HG02759 (cell line): ENCODE data around the gene FPR3.
"Not testable (repeated sequence)": the region's sequence is repeated elsewhere in the genome, so short reads cannot be mapped to it uniquely, and the experiment has no call there.

Source experiments
- ATAC-seq: cut with Tn5 transposase; IDR thresholded peaks from one replicate; pipeline ENCODE4 v1.9.1; 2021; ENCODE audit warnings: mild to moderate bottlenecking, moderate library complexity; ENCODE audit not compliant: unreplicated experiment

Gene FPR3

DNA sequence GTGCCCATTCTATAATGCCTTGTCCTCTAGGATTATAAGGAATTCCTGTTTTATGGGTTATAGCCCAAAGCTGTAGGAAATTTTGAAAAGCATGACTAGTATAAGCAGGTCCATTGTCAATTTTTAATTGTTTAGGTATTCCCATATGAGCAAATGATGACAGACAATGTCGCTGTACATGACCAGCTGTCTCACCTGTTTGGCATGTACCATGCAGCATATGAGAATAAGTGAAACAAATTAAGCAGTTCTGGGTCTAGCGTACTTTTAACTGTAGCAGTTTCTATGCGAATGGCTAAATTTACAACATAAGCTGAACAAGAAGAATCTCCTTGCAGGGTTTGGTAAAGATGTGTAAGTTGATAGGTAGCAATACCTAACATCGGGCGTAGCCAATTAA is 11.6 kb downstream of the FPR3 start:
- not testable (repeated sequence) for ATAC-seq

DNA sequence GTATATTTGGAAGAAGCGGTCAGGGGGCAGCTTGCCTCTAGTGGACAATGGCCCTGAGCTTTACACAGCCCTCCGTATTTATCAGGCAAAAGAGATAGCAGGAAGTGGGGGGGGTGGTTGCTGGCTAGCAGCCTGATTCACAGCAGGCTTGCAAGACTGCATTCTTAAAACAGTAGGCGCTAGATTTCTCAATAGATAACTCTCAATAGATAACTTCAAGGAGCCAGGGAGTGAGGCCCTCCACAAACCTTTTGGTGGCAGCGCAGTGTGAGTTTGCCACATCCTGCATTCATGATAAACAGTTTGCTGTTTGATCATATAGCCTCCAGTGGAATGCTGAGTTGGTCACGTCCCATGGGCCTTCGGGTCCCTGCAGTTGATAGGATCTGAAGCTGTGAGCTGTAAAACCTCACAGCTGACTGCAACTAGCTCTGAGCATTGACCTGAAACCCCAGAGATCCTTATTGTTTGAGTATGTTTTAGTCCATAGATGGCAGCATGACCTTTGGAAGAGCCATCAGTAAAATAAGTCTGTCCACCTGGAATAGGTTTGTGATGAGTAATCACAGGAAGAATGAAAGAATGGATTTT is 12.2 kb downstream of the FPR3 start:
- ATAC-seq: no peak

DNA sequence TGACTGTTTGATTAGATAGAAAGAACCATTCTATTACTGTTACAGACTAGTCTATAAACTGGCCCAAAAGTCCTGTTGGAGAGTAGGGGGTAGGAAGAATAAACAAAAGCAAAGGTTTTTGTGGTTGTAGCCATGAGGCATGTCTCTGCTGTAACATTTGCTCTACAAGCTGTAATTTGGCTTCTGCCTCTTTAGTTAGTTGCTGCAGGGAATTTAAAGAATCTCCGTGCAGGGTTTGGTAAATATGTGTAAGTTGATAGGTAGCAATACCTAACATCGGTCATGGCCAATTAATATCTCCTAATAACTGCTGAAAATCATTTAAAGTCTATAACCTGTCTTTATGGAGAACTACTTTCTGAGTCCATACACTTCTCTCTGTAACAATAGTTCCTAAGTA is 13.0 kb downstream of the FPR3 start:
- no peak for ATAC-seq

DNA sequence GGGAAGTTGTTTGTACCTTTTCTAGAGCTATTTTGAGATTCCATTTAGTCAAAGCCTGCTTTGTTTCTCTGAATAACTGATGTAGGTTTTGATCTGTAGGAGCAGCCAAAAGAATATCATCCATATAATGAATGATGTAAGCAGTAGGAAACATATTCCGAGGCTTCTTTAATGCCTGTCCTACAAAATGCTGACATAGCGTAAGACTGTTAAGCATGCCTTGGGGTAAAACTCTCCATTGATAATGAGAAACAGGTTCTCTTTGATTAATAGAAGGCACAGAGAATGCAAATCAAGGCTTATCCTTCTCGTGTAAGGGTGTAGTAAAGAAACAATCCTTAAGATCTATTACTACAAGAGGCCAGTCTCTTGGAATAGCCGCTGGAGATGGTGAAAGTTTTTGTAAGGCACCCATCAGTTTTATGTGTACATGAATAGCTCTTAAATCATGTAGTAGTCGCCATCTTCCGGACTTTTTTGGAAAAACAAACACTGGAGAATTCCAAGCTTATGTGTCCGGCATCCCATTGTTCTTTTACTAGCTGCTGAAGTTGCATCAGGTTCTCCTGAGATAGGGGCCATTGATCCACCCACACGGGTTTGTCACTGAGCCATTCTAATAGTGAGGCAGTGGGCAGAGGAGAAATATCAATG is 13.5 kb downstream of the FPR3 start:
- no peak for ATAC-seq

DNA sequence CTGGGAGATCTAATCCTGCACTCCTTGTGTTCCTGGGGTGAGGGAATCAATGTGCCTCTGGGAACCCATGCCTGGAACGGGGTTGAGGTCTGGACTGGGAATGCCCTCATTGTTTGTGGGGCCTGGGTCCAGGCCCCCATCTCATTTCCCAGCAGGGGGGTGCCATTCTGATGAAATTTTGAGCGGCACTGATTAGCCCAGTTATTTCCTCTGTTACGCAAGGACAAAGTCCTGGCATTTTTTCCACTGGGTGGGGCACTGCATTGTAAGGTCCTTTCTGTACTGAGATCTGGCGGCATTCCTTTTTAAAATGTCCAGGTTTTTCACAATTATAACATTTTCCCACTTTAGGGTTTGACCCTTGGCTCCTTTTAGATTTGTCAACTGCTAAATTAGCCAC is 14.8 kb downstream of the FPR3 start:
- ATAC-seq: no peak

DNA sequence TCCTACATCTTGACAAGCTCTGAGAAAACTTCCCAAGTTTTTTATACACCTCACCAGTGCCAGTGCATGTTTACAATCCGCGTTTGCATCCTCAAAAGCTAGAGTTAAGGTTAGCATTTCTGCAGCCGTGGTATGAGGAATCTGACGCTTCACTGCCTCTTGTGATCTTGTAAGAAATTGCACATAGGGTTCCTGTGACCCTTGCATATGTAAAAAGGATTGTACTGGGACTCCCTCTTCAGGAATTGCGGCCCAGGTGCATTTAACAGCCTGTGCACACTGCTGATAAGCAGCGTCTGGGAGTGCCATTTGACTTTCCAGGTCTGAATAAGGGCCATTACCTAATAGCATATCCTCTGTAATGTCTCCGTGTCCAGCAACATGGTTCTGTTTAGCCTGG is 15.3 kb downstream of the FPR3 start:
- ATAC-seq: no peak

DNA sequence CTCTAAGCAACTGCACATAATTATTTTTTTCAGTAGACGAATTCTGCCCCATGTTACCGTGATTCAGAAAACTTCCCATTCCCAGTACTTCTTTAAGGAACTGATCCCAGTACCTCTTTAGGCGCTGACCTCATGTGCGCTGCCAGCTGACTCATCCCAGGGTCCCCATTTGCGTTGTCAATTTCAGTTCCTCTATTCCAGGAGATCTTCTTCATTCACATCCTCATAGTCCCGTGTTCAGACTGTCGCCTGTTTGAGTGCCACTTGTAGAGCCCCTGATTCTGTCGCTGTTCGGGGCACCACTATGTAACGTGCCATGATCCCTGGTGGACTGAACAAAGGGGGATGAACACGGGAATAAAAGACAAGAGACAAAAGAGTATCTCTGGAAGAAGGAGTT is 16.4 kb downstream of the FPR3 start:
- ATAC-seq: no peak

DNA sequence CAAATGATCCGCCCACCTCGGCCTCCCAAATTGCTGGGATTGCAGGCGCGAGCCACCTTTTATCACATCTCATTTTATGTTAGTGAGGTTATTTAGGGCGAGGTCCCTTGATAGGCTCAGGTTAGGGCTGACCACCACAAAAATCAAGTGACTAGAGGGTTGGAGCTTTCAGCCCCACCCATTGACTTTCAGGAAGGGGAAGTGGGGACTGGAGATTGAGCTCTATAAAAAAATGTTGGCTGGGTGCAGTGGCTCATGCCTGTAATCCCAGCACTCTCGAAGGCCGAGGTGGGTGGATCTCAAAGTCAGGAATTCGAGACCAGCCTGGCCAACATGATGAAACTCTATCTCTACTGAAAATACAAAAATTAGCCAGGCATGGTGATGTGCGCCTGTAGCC is 20.1 kb downstream of the FPR3 start:
- ATAC-seq: no peak

DNA sequence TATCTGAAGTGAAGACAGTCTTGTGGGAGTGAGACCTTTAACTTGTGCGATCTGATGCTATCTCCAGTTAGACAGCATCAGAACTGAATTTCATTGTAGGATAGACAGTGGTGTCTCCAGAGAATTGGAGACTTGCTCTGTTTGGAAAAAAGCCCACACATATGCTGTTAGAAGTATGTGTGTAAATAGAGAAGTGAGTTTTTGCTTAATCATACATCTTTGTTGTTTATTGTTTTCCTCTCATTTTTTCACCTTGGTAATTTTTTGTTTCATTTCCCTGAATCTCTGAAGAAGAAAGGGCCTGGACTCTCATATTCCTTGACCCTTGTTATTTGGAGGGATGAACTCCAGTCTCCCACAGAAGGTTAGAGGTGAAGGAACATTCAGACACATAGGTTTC is 21.8 kb downstream of the FPR3 start:
- ATAC-seq: no peak

DNA sequence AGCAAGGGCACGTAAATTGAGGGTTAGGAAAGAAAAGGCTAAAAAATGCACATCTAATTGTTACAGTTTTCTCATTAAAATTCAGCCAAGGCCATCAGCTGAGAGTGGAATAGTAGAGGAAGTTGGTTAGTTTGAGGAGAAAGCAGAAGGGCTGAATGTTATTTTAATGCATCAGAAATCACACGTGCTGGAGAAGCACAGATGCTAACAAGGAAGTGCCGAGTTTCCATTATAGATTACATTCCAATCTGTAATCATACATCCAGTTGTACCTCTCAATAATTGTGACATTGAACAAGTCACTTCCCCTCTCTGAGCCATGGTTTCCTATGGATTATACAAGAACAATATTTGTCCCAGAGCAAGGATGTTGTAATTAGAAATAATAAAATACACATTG is 25.1 kb downstream of the FPR3 start:
- ATAC-seq: no peak

DNA sequence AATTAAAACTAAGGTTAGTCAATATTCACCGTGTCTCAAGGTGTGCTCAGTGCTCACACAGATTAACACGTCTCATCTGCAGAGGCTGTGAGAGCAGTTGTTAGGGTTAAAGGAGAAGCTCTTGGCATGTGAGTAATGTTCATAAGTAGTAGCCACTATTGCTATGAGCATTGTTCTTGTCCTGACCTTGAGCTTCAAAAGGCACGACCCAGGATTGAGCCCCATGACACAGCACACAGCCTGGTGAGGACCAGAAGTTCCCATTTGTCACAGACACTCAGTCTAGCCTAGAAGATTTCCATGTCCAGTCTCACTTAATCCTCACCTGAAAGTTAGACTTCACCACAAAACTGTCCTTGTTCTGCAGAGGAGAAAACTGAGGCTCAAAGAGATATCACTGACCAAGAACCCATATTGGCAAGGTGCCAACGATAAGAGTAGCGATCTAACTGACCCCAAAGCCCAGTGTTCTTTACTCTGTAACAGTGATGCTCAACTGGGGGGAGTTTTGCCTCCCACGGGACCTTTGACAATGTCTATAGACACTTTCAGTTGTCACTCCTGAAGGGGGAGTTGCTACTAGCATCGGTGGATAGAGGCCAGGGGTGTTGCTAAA is 26.0 kb downstream of the FPR3 start:
- ATAC-seq: no peak

DNA sequence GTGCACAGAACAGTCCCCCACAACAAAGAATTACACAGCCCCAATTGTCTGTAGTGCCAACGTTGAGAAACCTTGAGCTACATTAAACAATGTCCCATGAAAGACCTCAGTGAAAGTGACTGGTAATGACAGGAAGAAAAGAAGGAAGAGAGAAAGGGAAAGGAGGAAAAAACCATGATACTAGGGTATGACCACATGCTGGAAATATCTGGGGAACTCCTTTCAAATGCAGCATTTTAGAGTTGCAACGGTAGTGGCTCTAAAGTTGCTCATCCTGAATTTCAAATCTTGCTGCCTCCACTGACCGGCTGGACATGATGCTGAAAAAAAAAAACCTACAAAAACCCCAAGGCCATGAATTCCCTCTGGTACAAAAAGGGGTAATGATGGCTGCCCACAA is 26.5 kb downstream of the FPR3 start:
- no peak for ATAC-seq

DNA sequence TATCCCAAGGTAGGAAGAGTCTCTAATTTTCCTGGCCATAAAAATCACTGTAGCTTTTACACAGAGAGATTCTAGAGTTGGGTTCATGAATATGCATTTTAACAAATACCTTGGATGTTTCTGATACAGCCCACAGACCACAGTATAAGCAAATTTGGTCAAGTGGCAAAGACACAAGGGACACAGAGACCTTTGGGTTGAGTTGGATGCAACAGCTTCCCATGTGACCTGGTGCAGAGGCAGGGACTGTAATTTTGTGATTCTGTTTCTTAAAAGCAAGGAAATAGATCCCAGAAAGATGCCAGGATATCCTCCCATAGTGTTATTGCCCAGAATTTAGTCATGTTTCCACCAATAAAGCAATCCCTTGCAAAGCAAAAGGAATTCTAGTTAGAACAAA is 27.0 kb downstream of the FPR3 start:
- no peak for ATAC-seq

DNA sequence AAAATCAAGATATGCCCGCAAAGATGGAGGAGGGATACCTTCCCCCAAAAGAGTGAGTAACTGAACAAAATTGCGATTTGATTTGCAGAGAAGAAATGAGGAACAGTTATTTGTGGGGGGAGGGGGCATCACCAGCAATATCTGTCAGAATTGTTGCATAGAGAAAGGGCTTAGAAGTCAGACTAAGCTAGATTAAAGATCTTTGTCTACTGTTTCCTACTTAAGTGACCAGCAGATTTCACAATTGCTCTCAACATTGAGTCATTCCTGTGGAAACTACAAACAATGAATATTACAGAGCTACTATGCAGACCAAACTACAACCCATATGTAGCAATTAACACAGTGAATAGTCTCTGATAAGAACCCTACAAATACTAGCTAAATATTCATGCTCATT is 27.4 kb downstream of the FPR3 start:
- no peak for ATAC-seq

DNA sequence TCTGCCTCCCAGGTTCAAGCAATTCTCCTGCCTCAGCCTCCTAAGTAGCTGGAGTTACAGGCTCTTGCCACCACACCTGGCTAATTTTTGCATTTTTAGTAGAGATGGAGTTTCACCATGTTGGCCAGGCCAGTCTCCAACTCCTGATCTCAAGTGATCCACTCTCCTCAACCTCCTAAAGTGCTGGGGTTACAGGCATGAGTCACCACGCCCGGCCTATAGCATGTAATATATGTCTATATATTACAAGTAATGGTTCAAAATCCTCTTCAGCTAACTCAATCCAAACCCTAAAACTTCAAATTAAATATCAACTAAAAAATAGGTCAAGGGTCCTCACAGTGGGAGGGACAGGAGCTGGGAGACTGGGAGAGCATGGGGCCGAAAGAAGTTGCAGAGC is 28.0 kb downstream of the FPR3 start:
- ATAC-seq: no peak

DNA sequence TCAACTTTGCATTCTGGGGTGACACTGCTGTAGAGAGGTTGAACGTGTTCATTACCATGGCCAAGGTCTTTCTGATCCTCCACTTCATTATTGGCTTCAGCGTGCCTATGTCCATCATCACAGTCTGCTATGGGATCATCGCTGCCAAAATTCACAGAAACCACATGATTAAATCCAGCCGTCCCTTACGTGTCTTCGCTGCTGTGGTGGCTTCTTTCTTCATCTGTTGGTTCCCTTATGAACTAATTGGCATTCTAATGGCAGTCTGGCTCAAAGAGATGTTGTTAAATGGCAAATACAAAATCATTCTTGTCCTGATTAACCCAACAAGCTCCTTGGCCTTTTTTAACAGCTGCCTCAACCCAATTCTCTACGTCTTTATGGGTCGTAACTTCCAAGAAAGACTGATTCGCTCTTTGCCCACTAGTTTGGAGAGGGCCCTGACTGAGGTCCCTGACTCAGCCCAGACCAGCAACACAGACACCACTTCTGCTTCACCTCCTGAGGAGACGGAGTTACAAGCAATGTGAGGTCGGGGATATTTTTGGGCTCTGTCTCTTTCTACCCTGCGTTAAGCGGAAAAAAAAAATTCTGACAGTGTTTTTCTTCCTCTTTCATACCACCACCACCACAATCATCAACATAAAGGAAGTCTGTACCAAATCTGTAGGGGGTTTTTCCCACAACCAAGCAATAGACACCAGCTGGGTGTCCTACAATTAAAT is 29.5 kb downstream of the FPR3 start:
- ATAC-seq: no peak

DNA sequence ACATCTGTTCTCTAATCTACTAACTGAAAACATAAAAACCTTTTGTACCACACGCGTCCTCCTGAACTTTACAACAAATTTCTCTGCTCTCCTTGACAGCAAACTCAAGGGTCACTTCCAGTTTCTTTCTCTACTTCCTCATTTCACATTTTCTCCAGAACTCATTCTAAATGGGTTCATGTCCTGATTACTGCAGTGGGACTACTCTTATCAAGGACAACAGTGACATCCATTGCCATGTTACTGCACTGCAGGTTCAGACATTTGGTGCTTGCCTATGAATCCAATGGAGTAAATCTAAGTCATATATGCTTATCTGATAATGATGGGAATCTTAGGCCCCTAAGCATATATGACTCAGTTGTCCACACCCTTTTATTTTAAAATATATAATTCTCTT is 35.3 kb downstream of the FPR3 start:
- no peak for ATAC-seq

DNA sequence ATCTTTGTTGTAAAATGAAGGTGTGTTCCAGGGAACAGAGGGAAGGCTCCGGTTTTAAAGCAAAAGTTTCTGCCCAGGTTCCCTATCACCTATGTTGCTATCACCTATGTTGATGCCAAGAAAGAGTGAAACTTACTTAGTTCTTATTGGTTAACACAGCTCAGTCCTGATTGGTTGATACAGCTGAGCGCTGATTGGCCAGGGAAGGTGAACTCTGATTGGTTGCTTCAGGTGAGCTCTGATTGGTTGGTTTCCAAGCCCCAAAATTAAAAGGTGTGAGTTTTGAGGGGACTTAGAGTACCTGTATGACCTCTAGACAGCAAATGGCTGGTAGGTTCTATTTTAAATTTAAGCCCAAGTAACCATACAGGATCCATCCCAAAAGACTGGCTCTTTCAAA is 42.2 kb downstream of the FPR3 start:
- no peak for ATAC-seq

DNA sequence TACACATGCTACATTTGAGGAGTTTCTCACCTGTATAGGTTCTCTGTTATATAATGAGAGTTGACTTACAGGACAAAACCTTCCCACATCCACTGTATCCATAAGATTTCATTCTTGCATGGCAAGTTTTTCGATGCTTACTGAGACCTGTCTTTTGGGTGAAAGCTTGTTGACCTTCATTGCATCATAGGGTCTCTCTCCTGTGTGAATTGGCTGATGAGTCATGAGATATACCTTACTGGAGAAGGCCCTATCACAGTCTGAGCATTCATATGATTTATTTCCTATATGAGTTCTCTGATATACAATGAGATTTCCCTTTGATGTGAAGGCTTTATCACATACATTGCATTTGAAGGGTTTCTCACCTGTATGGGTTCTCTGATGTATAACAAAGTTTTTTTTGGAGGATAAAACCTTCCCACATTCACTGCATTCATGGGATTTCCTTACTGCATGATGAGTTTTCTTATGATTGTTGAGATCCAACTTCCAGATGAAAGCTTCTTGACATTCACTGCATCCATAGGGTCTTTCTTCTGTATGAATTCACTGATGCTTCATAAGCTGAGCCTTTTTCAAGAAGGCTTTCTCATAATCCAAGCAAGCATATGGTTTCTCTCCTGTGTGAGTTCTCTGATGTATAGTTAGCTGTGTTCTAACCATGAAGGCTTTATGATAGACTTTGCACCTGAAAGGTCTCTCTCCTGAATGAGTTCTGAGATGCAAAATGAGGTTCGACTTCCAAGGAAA is 67.1 kb downstream of the FPR3 start:
- ATAC-seq: no peak

DNA sequence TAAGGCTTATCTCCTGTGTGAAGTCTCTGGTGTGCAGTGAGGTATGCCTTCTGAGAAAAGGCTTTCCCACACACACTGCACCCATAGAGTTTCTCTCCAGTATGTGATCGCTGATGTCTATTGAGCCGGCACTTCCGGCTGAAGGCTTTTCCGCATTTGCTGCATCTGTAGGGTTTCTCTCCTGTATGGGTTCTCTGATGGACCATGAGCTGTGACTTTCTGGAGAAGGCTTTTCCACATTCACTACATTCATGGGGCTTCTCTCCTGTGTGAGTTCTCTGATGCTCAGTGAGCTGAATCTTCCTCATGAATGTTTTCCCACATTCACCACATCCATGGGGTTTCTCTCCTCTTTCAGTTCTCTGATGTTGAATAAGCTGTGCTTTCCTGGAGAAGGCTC is 78.1 kb downstream of the FPR3 start:
- no peak for ATAC-seq
